ENCODE results near the gene FBRS.

DNA sequence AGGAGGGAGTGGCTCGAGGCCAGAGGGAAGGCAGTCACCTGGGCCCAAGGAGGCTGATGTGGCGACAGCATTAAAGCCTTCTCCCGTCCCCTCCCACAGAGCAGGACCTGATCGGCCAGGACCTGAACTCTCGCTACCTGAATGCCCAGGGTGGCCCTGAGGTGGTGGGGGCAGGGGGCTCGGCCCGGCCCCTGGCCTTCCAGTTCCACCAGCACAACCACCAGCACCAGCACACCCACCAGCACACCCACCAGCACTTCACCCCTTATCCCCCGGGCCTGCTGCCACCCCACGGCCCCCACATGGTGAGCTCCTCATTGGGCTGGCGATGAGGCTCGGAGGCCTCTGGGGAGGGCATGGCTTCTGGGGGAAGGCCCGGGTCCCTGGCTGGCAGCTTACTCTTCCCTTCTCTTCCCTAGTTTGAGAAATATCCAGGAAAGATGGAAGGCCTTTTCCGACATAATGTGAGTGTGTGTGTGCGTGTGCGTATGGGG lies 6.4 kb downstream of the FBRS start:
- TF ChIP-seq, protein P1, sequence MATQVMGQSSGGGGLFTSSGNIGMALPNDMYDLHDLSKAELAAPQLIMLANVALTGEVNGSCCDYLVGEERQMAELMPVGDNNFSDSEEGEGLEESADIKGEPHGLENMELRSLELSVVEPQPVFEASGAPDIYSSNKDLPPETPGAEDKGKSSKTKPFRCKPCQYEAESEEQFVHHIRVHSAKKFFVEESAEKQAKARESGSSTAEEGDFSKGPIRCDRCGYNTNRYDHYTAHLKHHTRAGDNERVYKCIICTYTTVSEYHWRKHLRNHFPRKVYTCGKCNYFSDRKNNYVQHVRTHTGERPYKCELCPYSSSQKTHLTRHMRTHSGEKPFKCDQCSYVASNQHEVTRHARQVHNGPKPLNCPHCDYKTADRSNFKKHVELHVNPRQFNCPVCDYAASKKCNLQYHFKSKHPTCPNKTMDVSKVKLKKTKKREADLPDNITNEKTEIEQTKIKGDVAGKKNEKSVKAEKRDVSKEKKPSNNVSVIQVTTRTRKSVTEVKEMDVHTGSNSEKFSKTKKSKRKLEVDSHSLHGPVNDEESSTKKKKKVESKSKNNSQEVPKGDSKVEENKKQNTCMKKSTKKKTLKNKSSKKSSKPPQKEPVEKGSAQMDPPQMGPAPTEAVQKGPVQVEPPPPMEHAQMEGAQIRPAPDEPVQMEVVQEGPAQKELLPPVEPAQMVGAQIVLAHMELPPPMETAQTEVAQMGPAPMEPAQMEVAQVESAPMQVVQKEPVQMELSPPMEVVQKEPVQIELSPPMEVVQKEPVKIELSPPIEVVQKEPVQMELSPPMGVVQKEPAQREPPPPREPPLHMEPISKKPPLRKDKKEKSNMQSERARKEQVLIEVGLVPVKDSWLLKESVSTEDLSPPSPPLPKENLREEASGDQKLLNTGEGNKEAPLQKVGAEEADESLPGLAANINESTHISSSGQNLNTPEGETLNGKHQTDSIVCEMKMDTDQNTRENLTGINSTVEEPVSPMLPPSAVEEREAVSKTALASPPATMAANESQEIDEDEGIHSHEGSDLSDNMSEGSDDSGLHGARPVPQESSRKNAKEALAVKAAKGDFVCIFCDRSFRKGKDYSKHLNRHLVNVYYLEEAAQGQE (IDR thresholded peaks at IDR 0.05; ENCODE audit: insufficient read depth in 1 of 2, low read depth in 2 of 2, low read length in 2 of 2), result no peak
- TF ChIP-seq SIN3A (IDR thresholded peaks at IDR 0.05; ENCODE audit: borderline replicate concordance, insufficient read depth, low read length) (no peak), POLR2AphosphoS5 (IDR thresholded peaks at IDR 0.05; ENCODE audit: low read depth, low read length) (no peak)
